Stimulated activated CD4-positive, alpha-beta T cell treated with anti-CD3 and anti-CD28 coated beads, Interleukin-1b, Interleukin-23, amount 100 ng/mL, for 1 hour (primary cell): ENCODE data around the gene NENF.
A peak's percentile ranks its signal among the peaks of the same experiment; 100 is the strongest.

Source experiments
- DNase-seq, 2 donors: peaks; one replicate each; pipeline ENCODE4 v3.0.0-alpha.2; 2020; ENCODE audit warnings: low read depth in 2 of 2

Gene NENF

DNA sequence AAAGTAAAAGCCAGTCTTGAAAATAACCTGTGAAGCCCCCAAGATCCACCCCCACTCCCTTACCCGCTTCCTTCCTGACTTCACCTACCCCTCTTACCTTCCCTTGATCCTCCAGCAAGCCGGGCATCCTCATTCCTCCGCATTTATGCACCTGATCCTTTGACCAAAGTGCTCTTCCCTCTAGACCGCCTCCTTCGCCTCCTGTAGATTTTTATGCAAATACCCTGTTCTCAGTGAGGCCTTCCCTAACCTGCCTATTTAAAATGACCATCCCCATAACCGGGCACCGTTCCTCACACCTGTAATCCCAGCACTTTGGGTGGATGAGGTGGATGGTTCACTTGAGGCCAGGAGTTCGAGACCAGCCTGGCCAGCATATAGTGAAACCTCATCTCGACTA, 1.1 kb upstream of the NENF start:
- DNase-seq: no peak

DNA sequence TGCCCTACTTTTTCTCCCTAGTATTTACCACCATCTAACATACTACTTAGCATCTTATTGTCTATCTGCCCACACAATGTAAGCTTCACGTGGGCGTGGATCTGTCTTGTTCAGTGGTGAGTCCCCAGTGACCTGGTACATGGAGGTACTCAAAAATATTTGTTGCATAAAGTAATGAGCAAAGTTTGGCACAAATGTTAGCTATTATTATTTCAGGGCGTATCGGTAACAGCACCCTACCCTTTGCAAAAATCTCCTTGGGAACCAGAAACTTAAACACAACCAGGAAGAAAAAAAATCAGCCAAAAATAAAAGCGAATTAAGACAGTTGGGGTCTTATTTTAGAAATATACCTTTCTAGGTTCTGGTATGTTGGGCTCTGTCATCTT, 454 bp upstream of the NENF start:
- no peak for DNase-seq

DNA sequence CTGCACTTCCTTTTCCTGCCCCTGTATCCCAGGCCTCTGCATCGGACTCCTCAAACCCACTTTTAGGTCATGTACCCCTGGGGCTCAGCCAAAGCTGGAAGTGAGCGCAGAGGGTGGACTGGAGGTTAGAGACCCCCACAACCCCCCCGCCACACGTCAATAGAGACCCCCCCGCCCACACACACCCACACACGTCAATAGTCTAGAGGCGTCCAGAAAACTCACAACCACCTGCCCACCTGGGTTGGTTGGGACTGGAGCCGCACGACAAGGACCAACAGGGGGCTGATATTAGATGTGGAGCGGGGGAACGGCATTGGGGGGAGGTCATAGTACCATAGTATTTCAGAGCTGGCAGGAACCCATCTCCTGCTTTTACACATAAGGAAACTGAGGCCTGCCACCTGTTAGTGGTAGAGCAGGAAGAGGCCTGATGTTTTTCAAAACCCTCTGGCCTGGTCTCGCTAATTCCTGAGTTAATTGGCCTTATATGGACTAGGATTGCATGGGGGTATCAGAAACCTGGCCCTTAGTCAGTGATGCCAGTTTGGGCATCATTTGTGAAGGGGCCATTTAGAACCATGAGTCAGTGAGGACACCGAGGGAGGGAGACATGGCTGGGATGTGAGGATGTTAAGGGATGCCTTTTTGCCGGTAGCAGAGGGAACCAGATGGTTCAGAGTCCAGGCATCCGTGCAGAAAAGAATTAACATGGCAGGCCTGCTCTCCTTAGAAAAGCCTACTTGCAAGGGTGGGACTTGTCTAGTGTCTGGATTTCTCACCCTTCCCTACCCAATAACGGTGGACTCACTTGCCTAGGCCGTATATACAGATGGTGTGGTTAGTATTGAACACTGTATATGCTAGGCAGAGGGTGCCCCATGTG, 1.1 kb downstream of the NENF start:
- no peak for DNase-seq

DNA sequence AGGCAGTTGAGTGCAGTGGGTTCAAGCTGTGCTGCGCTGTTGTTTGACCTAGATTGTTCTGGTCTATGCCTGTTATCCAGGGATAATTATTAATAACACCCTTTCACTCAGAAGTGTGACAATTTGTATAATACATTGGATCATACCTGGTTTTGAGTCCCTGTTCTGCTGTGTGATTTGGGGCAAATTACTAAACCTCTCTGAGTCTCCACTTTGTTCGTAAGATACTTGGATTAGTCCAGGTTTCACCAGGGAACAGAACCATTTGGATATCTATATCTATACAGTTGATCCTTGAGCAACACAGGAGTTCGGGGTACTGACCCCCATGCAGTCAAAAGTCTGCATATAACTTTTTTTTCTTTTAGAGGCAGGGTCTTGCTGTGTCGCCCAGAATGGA, 2.3 kb downstream of the NENF start:
- no peak for DNase-seq

DNA sequence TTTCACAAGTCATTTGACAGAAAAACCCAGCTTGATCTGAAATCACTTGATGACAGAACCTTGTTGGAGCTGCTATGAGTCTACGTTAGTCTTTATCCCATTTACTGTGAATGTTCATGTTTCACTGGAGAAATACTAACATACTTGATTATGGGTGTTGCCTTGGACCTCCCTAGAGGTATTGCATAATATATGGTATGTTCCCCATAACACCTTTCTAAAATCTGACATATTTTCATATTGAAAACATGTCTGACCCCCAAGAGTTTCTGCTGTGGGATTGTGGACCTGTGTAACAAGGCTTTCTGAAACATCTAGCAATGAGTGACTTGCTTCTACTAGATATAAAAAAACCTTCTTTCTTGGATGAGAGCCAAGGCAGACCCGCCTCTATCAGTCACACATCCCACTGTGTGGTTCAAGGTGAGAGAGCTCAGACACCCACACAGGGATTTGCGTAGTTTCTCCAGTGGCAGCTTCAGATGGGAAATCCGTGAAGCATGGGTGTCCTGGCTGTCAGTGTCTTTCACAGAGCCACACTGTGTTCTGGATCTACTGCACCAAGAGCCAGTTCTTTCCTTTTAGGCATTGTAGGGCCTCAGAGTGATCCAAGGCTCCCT, 4.6 kb downstream of the NENF start:
- no peak for DNase-seq

DNA sequence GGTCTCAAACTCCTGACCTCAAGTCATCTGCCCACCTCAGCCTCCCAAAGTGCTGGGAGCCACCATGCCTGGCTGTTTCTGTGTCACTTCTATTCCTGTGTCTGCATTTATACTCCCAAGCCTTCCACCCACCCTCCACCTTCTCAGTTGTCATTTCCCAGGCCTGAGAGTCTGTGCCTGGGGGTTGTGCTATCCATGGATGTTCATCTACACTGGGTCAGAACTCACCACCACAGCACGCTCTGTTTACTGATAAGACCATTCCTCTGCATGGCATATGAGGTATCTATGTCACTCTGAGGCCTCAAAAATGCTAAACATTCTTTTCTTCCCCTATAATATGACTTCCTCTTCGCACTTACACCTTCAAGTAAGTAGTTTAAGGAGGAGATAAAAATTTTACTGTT, 6.1 kb downstream of the NENF start:
- DNase-seq: no peak

DNA sequence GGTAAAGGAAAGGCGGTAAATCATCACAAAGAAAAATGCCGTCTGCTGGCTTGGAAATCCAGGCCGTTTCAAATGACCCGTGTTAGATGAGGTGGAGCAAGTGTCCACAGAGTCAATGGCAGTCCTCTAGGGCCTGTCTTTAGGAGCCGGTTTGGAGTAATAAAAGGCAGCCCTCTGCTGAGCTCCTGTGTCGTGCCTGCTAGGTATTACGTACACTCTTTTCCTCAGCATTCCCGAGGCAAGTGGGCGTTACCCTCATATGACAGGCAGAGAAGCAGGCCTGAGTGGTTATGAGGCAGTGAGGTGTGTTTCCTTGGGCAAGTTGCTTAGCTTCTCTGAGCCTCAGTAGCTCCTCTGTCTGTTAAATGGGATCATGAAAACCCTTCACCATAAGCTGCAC, 7.7 kb downstream of the NENF start:
- no peak for DNase-seq

DNA sequence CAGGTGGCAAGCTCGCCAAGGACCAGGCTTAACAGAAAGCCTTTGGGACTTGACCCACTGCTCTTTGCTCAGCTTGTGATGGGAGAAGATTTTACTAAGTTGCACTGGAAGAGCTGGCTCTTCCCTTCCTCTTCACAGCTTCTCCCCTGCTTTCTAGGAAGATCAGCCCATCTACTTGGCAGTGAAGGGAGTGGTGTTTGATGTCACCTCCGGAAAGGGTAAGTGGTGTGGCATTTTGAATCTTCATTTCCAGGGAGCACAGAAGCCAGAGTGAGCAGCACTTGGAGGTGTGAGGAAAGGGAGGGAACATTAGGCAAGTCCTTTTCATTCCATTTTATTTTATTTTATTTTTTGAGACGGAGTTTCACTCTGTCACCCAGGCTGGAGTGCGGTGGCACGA, 9.7 kb downstream of the NENF start:
- DNase-seq: no peak

DNA sequence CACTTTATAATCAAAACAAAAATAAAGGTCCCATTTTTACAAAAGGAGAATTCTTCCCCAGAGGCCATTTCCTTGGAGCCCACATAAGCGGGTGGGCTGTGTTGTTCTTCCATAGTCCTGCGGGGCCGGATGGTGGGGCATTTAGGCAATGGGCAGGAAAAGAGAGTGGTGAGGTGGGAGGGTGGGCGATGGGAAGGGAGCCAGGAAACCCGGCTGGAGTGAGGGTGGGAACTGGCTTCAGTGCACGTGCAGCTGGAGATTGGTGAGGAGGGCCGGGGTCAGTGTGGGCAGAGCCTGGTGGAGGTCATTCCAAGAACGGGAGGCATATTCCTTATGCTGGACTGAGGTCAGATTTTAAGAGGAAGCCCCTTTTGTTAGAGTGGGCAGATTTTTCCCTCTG, 13.6 kb downstream of the NENF start:
- DNase-seq: no peak

DNA sequence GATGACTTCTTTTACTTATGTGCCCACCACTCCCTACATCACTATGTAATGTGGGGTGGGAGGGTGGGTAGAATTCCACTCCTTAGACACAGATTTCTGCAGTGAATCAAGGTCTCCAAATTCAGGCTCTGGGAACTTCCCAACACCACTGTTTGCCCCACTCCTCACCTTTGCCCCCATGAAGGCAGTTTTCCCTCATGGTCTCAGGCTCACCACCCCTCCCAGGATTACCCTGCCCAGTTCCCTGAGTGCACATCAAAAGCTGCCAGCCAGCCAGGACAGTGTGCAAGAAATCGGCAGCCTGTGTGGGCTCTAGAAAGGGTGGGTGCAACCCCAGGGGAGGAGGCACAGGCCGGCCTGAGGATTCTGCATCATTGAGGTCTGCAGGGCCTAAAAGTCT, 14.8 kb downstream of the NENF start:
- no peak for DNase-seq

DNA sequence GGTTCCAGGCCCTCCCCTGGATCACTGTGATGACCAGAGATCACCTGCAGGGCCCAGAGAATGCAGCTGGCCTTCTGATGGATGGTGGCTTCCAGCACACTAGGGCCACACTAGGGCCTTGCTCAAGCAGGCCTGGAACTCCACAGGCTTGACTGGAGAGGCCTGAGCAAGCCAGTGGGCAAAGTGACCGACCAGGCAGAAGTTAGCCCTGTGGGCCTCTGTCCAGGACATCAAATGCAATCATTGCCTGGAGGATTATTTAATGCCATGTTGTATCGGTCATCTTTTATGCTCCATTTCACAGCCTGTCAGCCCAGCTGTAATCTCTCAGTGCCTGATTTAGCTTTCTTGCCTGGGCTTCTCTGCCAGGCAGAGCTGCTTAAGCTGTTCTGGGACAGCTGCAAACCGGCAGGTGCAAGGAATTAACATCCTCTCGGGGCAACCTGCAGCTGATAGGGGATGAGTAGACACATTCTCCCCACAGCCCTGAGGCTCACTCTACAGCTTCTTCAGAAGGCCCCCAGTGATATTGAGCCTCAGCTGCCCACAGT, 17.7 kb downstream of the NENF start:
- DNase-seq: no peak

DNA sequence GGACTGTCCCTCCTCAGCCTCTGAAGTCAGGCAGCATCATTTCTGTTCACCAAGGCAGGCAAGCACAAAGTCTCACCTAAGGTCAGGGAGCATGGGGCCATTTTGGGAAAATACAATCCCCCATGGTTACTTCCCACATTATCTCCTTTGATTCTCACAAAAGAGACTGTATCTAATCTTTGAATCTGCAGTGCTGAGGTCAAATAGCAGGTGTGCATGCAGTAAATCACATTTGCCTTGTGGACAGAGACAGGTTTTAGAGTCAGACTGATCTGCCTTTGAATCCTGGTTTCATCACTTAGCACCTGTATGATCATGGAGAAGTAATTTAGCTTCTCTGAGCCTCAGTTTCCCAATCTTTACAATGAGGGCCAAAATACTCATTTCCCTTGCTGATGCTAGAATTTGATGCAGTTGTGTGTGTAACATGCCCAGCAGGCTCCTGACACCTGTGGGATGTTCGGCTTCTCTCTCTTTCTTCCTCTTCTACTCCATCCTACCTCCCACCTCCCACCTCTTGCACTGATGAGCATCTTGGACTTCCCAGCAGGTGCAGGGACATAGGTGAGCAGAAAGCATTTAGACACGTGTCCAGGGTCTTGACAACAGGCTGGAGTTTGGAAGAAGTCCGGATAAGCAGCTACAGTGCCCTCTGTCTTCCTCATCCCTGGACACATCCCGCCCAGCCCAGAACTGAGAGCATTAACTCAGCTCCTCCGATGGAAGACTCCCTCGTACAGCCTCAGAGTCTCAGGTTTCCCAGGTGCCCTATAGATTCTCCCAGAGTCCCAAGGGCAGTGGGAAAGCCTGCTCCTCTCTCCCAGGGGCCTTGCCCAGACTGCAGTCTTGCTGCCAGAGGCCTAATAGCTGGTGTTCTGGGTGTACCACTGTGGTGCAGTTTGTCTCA, 18.9 kb downstream of the NENF start:
- DNase-seq: no peak

DNA sequence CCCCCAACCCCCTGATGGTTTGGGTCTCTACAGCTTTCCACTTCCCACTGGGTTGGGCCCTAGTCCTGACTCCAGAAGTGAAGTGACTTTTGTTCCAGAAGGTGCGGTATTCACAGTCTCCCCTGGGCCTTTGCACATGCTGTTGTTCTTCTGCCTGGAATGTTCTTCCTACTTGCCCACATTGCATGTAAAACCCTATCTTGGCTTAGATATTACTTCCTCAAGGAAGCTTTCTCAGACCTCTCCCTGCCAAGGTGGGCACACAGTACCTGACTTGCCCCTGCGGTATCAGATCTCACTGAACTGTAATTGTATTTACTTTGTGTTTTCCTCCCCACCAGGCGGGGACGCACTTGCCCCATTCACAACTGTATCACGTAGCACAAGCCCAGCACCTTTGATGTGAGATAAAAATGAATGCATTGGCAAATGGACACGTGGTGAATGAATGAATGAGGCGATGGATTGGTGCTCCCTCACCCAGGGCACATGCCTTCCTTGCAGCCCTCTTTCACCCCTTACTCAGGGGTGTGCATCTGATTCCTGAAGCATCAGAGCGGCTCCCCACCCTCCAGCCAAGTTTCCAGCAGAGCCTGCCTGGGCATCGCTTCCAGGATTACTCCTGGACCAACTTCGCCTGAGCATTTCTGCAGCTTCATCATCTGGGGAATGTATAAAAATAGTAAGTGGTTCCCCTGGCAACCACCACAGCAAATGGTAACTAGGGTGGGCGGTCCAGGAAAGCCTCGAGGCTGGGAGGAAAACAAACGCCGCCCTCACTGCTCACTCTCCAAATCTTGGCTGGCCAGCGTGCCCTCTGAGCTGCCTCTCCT, 19.8 kb downstream of the NENF start:
- no peak for DNase-seq

DNA sequence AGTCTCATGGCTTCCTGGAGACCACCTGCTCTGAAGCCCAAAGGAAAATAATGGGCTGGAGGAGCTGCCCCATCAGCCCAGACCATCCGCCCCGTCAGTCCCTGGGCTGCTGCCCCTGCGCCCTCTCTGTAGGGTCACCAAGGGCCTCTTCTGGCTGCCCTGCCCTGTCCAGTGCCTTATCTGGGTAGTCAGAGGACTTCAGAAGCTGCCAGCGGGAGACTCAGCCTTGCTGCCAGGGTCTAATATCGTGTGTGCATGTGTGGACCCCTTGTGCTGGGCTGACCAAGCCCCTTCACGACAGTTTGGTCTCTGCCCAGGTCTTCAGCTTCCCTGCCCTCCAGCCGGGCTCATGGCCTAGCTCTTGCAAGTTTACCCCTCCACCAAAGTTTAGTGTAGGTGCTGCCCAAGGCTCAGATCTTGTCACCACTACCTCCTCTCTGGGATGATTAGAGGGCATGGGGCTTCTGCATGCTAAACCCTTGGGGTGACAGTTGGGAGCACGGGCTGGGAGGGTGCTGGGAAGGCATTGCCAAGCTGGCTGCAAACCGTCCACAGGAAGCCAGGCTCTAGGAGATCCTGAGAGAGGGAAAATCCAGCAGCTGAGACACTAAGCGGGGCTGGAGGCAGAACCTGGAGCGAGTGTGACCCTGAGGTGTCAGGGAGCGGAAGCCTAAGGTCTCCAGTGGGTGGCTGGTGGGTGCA, 20.6 kb downstream of the NENF start:
- DNase-seq: no peak

DNA sequence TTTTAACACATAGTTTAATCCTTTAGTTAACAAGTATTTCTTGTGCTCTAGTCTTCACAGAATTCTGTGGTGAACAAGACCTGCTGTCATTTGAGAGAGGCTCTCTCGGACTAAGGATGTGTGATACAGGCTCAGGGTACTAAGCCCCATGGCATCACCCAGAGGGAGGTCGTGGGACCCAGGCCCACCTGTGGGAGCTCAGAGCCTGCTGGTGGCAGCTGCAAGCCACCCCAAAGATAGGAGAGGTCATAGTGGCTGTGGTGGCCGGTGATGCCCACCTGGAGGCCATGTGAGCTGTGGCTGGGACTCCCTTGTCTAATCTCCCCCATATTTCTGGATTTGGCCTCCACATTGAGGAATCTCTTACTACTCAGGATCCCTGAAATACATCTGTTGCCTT, 22.0 kb downstream of the NENF start:
- DNase-seq: no peak

DNA sequence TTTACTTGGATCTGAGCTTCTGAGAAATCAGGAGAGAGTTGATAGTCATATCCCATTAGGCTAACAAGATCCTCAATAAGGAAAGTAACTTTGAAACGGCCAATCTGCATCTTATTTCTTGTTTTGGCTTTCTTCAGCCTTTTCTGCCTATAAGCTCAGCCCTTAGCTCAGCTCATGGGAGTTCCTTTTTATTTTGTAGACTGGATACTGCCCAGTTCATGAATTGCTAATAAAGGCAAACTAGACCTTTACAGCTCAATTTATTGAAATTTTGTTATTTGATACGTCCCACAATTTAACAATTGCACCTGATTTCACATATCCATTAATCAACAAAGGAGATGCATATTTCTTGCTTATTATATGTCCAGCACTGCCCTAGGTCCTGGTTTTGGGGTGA, 22.7 kb downstream of the NENF start:
- DNase-seq: no peak

DNA sequence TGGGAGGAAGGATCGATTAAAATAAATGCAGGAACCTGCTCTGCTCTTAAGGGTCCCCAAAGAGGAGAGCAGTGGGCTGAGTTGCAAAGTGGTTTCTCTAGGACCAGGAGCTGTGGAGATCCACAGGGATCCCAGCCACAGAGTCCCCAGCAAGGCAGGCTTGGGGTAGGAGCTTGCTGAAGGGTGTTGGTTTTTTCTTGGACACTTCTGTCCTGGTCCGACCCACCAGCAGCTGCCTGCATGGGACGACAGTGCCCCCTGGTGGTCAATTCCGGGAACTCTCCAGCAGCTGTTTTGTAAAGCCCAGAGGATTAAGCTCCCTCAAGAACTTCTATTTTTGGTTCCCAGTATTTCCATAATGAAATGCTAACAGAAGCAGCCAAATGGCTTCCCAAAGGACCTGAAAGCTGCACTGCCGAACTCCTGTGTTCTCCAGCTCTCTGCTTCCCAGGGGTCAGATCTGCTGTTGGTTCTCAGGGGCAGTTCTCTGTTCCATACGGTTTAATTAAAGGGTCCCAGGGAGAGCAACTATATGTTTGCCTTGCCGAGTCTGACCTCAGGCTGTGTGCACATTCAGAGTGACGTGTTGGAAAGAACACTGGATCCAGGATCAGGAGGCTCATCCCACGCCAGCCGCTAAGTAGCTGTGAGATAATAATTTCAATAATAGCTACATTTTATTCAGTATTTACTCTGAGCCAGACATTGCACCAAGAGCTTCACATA, 23.2 kb downstream of the NENF start:
- peak; percentile 58 to 80 for DNase-seq

DNA sequence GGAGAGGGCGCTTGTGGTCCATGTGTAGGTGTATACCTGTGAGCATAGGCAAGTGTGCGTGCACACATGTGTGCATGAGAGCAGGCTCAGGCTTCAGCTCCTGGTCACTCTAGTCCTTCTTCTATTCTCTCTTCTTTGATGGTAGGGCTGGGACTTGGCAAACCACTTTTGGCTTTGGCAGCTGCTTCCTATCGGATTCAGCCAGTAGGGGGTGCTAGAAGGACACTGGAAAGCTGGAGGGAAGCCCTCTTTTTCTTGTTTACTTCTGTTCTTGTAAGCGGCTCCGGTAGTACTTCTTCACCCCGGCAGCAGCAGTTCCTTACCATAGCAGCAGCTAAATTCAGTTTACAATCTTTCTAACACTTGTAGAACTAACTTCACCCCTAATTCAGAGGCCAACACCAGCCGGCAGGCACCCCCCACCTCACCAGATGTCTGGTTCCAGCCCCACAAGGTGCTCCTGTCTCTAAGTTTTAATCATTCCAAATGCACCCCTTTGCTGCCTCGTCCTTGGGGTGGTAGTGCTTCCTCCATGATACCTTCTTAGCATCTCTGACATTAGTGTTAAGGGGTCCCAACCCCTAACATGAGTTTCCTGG, 25.1 kb downstream of the NENF start:
- peak in 1 of 2 donors; percentile 38 for DNase-seq

DNA sequence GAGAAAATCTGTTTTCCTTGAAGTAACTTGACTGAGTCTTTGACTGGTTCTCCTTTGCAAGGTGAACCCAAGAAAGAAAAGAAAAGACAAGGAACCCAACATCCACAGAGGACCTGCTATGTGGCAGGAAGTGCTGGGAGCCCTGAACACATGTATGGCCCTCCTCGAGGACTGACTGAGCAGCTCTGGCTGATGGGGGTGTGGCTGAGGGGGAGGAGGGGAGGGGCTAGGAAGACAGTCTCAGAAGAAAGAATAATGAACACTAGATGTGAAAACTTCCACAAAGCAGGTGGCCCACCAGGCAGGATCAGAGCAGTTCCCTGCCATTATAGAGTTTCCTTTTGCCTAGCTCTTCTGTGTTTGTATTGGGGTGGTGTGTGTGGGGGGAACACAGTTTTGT, 26.1 kb downstream of the NENF start:
- no peak for DNase-seq

DNA sequence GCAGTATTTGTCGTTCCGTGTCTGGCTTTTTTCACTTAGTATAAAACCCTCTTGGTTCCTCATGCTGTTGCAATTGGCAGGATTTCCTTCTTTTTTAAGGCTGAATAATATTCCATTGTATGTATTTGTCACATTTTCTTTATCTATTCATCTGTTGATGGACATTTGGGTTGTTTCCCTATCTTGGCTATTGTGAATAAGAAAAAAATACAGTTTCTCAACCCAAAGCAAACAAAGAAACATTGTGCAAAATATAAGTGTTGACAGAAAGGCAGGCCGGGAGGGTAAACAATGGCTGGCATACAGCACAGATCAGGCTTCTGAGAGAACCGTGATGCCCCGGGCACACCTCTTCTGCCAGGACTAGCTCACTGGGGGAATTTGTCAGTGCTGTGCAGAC, 26.9 kb downstream of the NENF start:
- no peak for DNase-seq
